Testis (tissue), 3 donors: ENCODE results near the gene KNL1. TPM values are rescaled to one million over a fixed set of nuclear protein-coding genes. Genes with fewer than 3 reads are reported as not detected.

ENCODE experiments used
- DNase-seq: peaks from one replicate; pipeline ENCODE4 v3.0.0-alpha.2; 2019
- H3K27ac ChIP-seq, 2 donors: fragments of 200-600 bp; sonication (generic); one replicate each; pipeline ENCODE4 v1.5.1; 2019
- H3K27me3 ChIP-seq: fragments of 200-600 bp; sonication (generic); one replicate; pipeline ENCODE4 v1.5.1; 2019
- H3K36me3 ChIP-seq: fragments of 200-600 bp; sonication (generic); one replicate; pipeline ENCODE4 v1.5.1; 2017; ENCODE audit warnings: low read depth; ENCODE audit errors: missing control alignments
- H3K4me1 ChIP-seq: fragments of 200-600 bp; sonication (generic); one replicate; pipeline ENCODE4 v1.5.1; 2019
- H3K4me3 ChIP-seq, 2 donors: fragments of 200-600 bp; sonication (generic); one replicate each; pipeline ENCODE4 v1.5.1; 2017 to 2019
- H3K9me3 ChIP-seq: fragments of 200-600 bp; sonication (generic); one replicate; pipeline ENCODE4 v1.5.1; 2017
- POLR2A ChIP-seq: fragments of 450-650 bp; IDR thresholded peaks from one replicate; pipeline ENCODE4 v1.6.1; 2017; ENCODE audit warnings: antibody characterized with exemption, mild to moderate bottlenecking, moderate library complexity
- WGBS, 2 donors: methylation state at CpG; one replicate each; pipeline ENCODE4 v1.1.5; 2018; 5-methylcytosine and 5-hydroxymethylcytosine counted together
- intact Hi-C: fragments of 100-400 bp; cut with DNase I; formaldehyde crosslinking; loops from one replicate; pipeline ENCODE4 v1.15.1; 2023; ENCODE audit warnings: low total_unique reads
- polyA plus RNA-seq: library from polyadenylated mRNA; stranded (reverse); fragments of 350-450 nt; fragmentation: Illumina TruSeq; extraction: RNeasy Lipid Tissue Mini Kit (QIAGEN cat#74804); gene quantifications from one replicate; pipeline ENCODE4 v1.2.3, GENCODE V29; 2014; ENCODE audit warnings: low read depth, low replicate concordance; ENCODE audit not compliant: insufficient read depth
- total RNA-seq, 2 donors: library from RNA; depleted of rRNA; stranded (reverse); fragments of >200 nt; gene quantifications; one replicate each; pipeline ENCODE4 v1.2.3, GENCODE V29; 2016
- TF ChIP-seq, protein P1 (sequence below), 3 experiments: fragments of 450-650 bp in 2 of 3; fragments of 200-600 bp in 1 of 3; sonication (generic) in 1 of 3; IDR thresholded peaks; one replicate each; pipeline ENCODE4 v1.5.1; 2016 to 2019; ENCODE audit warnings: antibody characterized with exemption in 3 of 3, mild to moderate bottlenecking in 2 of 3, moderate library complexity in 1 of 3

Gene KNL1
- total and polyA plus RNA-seq, 3 donors from 2014 or later = 28.7 to 66.0 (median 50.9) TPM

DNA sequence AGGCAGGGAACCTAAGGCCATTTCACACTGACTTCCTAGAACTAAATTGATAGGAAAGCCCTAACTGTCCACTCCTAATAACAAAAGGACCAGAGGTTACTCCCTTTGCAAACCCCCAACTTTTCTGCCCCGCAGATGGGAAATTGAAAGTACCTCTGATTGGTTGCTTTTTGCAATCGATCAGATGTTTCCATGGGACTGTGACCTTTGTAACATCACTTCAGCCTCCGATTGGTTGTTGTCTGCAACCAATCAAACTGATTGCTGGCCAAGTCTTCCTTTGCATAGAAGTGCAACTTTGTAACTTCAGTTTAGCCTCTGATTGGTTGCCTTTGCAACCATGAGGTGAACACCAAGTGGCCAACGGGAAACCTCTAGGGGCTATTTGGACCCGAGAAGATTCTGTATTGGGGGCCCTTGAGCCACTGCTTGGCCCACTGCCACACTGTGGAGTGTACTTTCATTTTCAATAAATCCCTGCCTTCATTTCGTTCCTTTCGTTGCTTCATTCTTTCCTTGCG is 11.3 kb upstream of the KNL1 start:
- Histone ChIP-seq H3K27me3 (no peaks in the 10 kb centered on the region), H3K4me1 (no peaks in the 10 kb centered on the region), H3K27ac (no peak overlapping the region), H3K9me3 (no peaks in the 10 kb centered on the region), H3K36me3 (no peaks in the 10 kb centered on the region), H3K4me3 (peak overlapping the region; percentile 22 to 47)
- WGBS, 2 donors = 33 to 39% methylated on average over 8 of the region's 8 CpGs
- DNase-seq = peak; percentile 85
- TF ChIP-seq, protein P1, sequence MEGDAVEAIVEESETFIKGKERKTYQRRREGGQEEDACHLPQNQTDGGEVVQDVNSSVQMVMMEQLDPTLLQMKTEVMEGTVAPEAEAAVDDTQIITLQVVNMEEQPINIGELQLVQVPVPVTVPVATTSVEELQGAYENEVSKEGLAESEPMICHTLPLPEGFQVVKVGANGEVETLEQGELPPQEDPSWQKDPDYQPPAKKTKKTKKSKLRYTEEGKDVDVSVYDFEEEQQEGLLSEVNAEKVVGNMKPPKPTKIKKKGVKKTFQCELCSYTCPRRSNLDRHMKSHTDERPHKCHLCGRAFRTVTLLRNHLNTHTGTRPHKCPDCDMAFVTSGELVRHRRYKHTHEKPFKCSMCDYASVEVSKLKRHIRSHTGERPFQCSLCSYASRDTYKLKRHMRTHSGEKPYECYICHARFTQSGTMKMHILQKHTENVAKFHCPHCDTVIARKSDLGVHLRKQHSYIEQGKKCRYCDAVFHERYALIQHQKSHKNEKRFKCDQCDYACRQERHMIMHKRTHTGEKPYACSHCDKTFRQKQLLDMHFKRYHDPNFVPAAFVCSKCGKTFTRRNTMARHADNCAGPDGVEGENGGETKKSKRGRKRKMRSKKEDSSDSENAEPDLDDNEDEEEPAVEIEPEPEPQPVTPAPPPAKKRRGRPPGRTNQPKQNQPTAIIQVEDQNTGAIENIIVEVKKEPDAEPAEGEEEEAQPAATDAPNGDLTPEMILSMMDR (IDR thresholded peaks at IDR 0.05) = no peak
- no peak for TF ChIP-seq POLR2A
- intact Hi-C loops = no loop called here

DNA sequence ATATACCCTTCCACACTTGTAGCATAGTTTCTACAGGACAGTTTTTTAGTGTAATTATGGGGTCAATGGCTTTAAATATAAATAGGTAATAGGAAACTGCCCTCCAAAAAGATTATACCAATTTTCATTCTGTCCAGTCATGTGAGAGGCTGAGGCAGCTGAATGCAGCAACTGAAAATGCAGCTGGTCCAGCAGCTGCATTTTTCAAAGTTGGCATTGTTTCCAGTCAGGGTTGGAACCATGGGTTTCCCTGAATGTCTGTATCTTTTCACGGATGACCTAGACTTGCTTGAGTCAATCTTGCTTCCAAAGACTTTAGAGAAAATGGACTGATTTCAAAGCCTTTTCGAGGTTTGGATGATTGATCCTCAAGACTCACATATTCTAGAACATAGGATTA is 9.9 kb upstream of the KNL1 start:
- TF ChIP-seq POLR2A = no peak
- TF ChIP-seq, protein P1 (IDR thresholded peaks at IDR 0.05) = no peak
- no peaks in the 10 kb centered on the region for H3K4me1 ChIP-seq
- intact Hi-C loops = no loop called here
- no peaks in the 10 kb centered on the region for H3K36me3 ChIP-seq
- WGBS, 2 donors = 33 to 46% methylated on average over 2 of the region's 2 CpGs
- no peaks in the 10 kb centered on the region for H3K9me3 ChIP-seq
- H3K27me3 ChIP-seq = no peaks in the 10 kb centered on the region
- H3K4me3 ChIP-seq = no peak overlapping the region
- H3K27ac ChIP-seq = no peak overlapping the region
- DNase-seq = no peak

DNA sequence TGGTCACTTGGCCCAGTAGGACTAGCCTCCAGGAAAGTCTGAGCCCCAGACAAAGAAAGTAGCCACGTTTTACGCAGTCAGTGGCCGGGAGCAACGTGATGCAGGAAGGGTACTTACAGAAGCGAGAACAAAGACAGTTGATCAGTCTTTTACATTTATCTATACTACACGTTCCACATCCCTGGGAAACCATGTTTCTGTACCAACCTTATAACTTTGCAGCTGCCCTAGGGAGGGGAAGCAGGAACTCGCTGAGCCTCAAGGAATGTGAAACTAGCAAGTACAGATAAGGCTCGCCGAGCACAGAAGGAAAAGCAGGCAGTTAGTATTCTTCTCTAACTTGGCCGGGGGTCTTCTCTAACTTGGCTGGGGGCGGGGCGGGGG is 3.4 kb upstream of the KNL1 start:
- DNase-seq = peak; percentile 63
- intact Hi-C loops = no loop called here
- Histone ChIP-seq H3K27ac (peak overlapping the region in 1 of 2 donors; percentile 41), H3K4me3 (peak overlapping the region in 1 of 2 donors; percentile 55), H3K36me3 (no peaks in the 10 kb centered on the region), H3K27me3 (no peaks in the 10 kb centered on the region), H3K9me3 (no peaks in the 10 kb centered on the region), H3K4me1 (peaks cover 4% of the 10 kb centered on the region)
- WGBS, 2 donors = 14 to 25% methylated on average over 12 of the region's 12 CpGs
- TF ChIP-seq, protein P1 (IDR thresholded peaks at IDR 0.05) = no peak
- no peak for TF ChIP-seq POLR2A

DNA sequence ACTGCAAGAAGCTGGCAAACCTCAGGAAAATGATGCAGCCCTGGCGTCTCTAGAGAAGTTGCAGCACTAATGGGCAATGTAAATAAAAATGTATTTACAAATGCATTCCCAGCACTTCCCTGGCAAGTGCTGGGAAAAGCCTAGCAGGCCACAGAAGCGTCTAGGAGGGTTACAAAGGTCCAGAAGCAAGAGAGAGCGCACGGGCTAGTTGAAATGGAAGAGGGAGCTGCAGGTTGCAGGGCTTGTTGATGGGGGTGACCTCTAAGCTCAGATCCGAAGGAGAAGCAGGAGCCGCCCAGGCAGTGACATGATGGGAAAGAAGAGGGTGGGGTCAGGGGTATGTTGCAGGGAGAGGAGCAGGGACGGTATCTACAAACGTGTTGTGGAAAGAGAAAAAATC is 2.7 kb upstream of the KNL1 start:
- 45 to 65% methylated on average over 8 of the region's 8 CpGs for WGBS, 2 donors
- Histone ChIP-seq H3K27ac (no peak overlapping the region), H3K4me1 (peaks cover 4% of the 10 kb centered on the region), H3K9me3 (no peaks in the 10 kb centered on the region), H3K27me3 (no peaks in the 10 kb centered on the region), H3K4me3 (no peak overlapping the region), H3K36me3 (no peaks in the 10 kb centered on the region)
- DNase-seq = no peak
- no peak for TF ChIP-seq POLR2A
- TF ChIP-seq, protein P1 (IDR thresholded peaks at IDR 0.05) = no peak
- intact Hi-C loops = no loop called here

DNA sequence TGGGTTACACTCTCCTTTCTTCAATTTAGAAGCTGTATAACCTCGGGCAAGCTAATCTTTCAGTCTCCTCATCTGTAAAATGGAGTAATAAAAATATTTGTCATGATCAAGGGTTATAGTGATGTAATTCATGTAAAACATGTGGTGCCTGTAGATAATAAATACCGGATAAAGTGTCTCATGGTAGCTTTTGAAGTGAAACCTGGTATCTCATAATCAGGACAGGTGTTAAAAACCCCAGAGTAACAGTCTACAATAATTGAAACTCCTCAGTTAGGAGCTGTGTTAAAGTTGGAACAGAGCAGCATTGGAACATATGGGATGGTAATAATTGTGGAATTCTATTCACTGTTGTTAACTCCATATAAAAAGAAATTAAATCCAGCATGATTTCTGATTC is 884 bp upstream of the KNL1 start:
- TF ChIP-seq, protein P1 (IDR thresholded peaks at IDR 0.05) = no peak
- no peak for TF ChIP-seq POLR2A
- Histone ChIP-seq H3K4me1 (peaks cover 4% of the 10 kb centered on the region), H3K9me3 (no peaks in the 10 kb centered on the region), H3K4me3 (no peak overlapping the region), H3K27me3 (no peaks in the 10 kb centered on the region), H3K36me3 (no peaks in the 10 kb centered on the region), H3K27ac (peak overlapping the region in 1 of 2 donors; percentile 95)
- DNase-seq = no peak
- intact Hi-C loops = no loop called here
- 65 to 84% methylated on average over 2 of the region's 2 CpGs for WGBS, 2 donors
